WTC11 (cell line): ENCODE measurements around the gene NUDT14. TPM values are rescaled to one million over a fixed set of nuclear protein-coding genes. Genes with fewer than 3 reads are reported as not detected.

Source experiments
- ATAC-seq: fragments of 200-7000 bp; cut with Tn5 transposase; 2 replicates; pipeline ENCODE4 v1.10.0; 2021; ENCODE audit warnings: mild to moderate bottlenecking, moderate library complexity
- CTCF ChIA-PET: fragments of 300-600 bp; sonication (Branson Sonifier 250); formaldehyde crosslinking; loops from one replicate; lab custom pipeline; 2021; ENCODE audit warnings: antibody characterized with exemption; lab: Charles Lee
- POLR2A ChIA-PET: fragments of 350-600 bp; sonication (Branson Sonifier 250); formaldehyde crosslinking; loops from one replicate; lab custom pipeline; 2021; ENCODE audit warnings: antibody characterized with exemption; lab: Charles Lee
- DNase-seq: peaks from one replicate; pipeline ENCODE4 v3.0.0; 2021; ENCODE audit warnings: low spot score
- H3K27ac Mint-ChIP-seq: 2 replicates; pipeline ENCODE4 v1.8.0; 2021; ENCODE audit warnings: mixed read lengths
- H3K27me3 Mint-ChIP-seq: 2 replicates; pipeline ENCODE4 v1.8.0; 2021; ENCODE audit warnings: low read depth, mild to moderate bottlenecking, moderate library complexity, mixed read lengths
- H3K36me3 Mint-ChIP-seq: 2 replicates; pipeline ENCODE4 v1.8.0; 2021; ENCODE audit warnings: mixed read lengths
- H3K4me1 Mint-ChIP-seq: 2 replicates; pipeline ENCODE4 v1.8.0; 2022; ENCODE audit warnings: mixed read lengths
- H3K4me3 Mint-ChIP-seq: 2 replicates; pipeline ENCODE4 v1.8.0; 2021; ENCODE audit warnings: mild to moderate bottlenecking, moderate library complexity, mixed read lengths
- H3K9me3 Mint-ChIP-seq: 2 replicates; pipeline ENCODE4 v1.8.0; 2021; ENCODE audit warnings: mixed read lengths
- ATF1 ChIP-seq: sonication (generic); formaldehyde crosslinking; IDR thresholded peaks from 2 replicates; pipeline ENCODE4 v1.8.1; 2023; ENCODE audit warnings: mild to moderate bottlenecking, moderate library complexity, missing genetic modification reagents
- JAZF1 ChIP-seq: fragments of 250-450 bp; sonication (Bioruptor Pico); IDR thresholded peaks from 2 replicates; pipeline ENCODE4 v1.9.0; 2021; ENCODE audit warnings: moderate library complexity, mild to moderate bottlenecking, inconsistent platforms
- MYBL2 ChIP-seq: sonication (generic); formaldehyde crosslinking; IDR thresholded peaks from 2 replicates; pipeline ENCODE4 v1.8.1; 2023; ENCODE audit warnings: mild to moderate bottlenecking, moderate library complexity, missing genetic modification reagents
- NFYB ChIP-seq: sonication (generic); formaldehyde crosslinking; conservative IDR thresholded peaks from 2 replicates; pipeline ENCODE4 v1.8.0; 2022; ENCODE audit warnings: low read depth, missing genetic modification reagents
- RELA ChIP-seq: sonication (generic); formaldehyde crosslinking; IDR thresholded peaks from 2 replicates; pipeline ENCODE4 v1.8.1; 2022; ENCODE audit warnings: missing genetic modification reagents, mild to moderate bottlenecking, borderline replicate concordance
- ZNF423 ChIP-seq: fragments of 250-450 bp; sonication (Bioruptor Pico); IDR thresholded peaks from 2 replicates; pipeline ENCODE4 v2.1.2; 2022; ENCODE audit warnings: mild to moderate bottlenecking, moderate library complexity
- ZNF671 ChIP-seq: fragments of 250-450 bp; sonication (Bioruptor Pico); IDR thresholded peaks from 2 replicates; pipeline ENCODE4 v1.8.0; 2021; ENCODE audit warnings: mild to moderate bottlenecking
- total RNA-seq: library from RNA; stranded (reverse); gene quantifications from 3 replicates; pipeline ENCODE4 v1.2.3, GENCODE V29; 2021
- TF ChIP-seq, protein P1 (sequence below): sonication (generic); formaldehyde crosslinking; IDR thresholded peaks from 2 replicates; pipeline ENCODE4 v1.8.0; 2022; ENCODE audit warnings: missing genetic modification reagents
- TF ChIP-seq, protein P2 (sequence below): sonication (generic); formaldehyde crosslinking; IDR thresholded peaks from 2 replicates; pipeline ENCODE4 v1.8.0; 2022; ENCODE audit warnings: mild to moderate bottlenecking, missing genetic modification reagents
- TF ChIP-seq, protein P3 (sequence below): sonication (generic); formaldehyde crosslinking; IDR thresholded peaks from 2 replicates; pipeline ENCODE4 v1.8.1; 2023; ENCODE audit warnings: mild to moderate bottlenecking, missing genetic modification reagents, borderline replicate concordance
- TF ChIP-seq, protein P4 (sequence below): sonication (generic); formaldehyde crosslinking; IDR thresholded peaks from 2 replicates; pipeline ENCODE4 v1.8.0; 2023; ENCODE audit warnings: mild to moderate bottlenecking, missing genetic modification reagents
- TF ChIP-seq, protein P5 (sequence below): sonication (generic); formaldehyde crosslinking; conservative IDR thresholded peaks from 2 replicates; pipeline ENCODE4 v1.8.1; 2022; ENCODE audit warnings: mild to moderate bottlenecking, missing genetic modification reagents
- TF ChIP-seq, protein P6 (sequence below): sonication (generic); formaldehyde crosslinking; IDR thresholded peaks from 2 replicates; pipeline ENCODE4 v1.8.1; 2022; ENCODE audit warnings: mild to moderate bottlenecking, missing genetic modification reagents, moderate library complexity, borderline replicate concordance
- TF ChIP-seq, protein P7 (sequence below): sonication (generic); formaldehyde crosslinking; IDR thresholded peaks from 2 replicates; pipeline ENCODE4 v1.8.1; 2023; ENCODE audit warnings: mild to moderate bottlenecking, missing genetic modification reagents

NUDT14 gene
- total RNA-seq, 1 experiment from 2014 or later: 35.4 TPM

DNA sequence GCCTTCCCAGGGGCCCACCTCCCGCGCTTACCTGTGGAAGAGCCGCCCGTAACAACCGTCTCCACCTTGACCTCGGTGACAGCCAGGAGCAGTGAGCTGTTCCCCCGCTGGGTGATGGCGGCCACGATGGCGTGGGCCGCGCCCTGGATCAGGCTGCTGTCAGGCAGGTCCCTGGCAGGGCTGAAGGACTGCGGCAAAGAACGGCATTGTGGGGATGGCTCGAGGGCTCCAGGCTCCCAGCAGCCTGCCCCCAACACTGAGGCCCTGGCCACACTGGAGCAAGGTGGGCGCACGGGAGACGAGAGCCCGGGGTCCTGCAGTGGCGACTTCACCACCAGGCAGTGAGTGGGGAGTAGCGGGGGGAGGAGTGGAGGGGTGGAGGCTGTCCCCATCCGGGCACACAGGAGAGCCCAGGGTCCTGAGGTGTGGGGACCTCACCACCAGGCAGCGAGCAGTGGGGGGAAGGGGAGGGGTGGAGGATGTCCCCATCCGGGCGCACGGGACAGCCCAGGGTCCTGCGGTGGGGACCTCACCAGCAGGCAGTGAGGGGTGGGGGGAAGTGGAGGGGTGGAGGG is 37.6 kb downstream of the NUDT14 start (continued):
- TF ChIP-seq ATF1 (CRISPR knock-in tag) (no peak), ZNF671 (no peak), RELA (CRISPR knock-in tag) (no peak), MYBL2 (CRISPR knock-in tag) (no peak), NFYB (no peak)
- TF ChIP-seq, protein P1, sequence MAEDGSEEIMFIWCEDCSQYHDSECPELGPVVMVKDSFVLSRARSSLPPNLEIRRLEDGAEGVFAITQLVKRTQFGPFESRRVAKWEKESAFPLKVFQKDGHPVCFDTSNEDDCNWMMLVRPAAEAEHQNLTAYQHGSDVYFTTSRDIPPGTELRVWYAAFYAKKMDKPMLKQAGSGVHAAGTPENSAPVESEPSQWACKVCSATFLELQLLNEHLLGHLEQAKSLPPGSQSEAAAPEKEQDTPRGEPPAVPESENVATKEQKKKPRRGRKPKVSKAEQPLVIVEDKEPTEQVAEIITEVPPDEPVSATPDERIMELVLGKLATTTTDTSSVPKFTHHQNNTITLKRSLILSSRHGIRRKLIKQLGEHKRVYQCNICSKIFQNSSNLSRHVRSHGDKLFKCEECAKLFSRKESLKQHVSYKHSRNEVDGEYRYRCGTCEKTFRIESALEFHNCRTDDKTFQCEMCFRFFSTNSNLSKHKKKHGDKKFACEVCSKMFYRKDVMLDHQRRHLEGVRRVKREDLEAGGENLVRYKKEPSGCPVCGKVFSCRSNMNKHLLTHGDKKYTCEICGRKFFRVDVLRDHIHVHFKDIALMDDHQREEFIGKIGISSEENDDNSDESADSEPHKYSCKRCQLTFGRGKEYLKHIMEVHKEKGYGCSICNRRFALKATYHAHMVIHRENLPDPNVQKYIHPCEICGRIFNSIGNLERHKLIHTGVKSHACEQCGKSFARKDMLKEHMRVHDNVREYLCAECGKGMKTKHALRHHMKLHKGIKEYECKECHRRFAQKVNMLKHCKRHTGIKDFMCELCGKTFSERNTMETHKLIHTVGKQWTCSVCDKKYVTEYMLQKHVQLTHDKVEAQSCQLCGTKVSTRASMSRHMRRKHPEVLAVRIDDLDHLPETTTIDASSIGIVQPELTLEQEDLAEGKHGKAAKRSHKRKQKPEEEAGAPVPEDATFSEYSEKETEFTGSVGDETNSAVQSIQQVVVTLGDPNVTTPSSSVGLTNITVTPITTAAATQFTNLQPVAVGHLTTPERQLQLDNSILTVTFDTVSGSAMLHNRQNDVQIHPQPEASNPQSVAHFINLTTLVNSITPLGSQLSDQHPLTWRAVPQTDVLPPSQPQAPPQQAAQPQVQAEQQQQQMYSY: no peak
- TF ChIP-seq, protein P2, sequence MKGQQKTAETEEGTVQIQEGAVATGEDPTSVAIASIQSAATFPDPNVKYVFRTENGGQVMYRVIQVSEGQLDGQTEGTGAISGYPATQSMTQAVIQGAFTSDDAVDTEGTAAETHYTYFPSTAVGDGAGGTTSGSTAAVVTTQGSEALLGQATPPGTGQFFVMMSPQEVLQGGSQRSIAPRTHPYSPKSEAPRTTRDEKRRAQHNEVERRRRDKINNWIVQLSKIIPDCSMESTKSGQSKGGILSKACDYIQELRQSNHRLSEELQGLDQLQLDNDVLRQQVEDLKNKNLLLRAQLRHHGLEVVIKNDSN: no peak

DNA sequence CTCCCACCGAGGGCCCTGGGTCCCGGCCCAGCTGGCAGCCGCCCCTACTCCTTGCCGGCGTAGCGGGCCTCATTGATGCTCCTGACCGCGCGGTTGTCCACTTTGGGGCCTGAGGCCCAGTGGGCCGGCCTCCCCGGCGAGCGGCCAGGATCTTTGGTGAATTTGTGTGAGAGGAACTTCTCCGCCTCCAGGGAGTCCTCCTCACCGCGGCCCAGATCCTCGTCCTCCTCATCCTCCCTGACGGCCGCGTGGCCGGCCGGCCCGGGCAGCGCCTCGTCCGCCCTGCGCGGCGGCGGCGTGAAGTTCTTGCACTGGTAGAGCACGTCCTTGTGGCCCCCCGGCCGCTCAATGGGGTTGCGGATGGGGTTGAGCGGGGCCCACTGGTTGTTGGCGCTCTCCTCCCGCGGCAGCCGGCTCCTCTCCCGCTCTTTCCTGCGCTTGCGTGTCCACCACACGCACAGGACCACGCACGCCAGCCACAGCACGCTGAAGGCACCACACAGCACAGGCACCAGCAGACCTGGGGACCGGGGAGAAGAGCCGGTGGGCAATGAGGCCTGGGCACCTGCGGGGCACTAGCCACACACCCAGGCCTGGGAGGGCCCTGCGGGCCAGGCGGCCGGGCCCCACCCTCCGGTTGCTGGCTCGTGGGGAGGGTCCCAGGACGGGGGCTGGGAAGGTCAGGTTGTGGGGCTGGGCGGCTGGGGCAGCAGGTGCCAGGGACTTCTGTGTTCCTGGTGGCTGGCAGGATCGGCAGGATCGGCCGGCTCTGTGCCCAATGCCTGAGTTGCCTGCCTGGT is 38.3 kb downstream of the NUDT14 start:
- DNase-seq: peak; percentile 8
- no peak overlapping the region for H3K27ac Mint-ChIP-seq
- no peaks in the 10 kb centered on the region for H3K27me3 Mint-ChIP-seq
- H3K36me3 Mint-ChIP-seq: peaks cover 21% of the 10 kb centered on the region
- CTCF ChIA-PET: no interaction called here
- H3K9me3 Mint-ChIP-seq: peaks cover 11% of the 10 kb centered on the region
- H3K4me1 Mint-ChIP-seq: no peaks in the 10 kb centered on the region
- POLR2A ChIA-PET: no interaction called here
- no peak overlapping the region for H3K4me3 Mint-ChIP-seq
- TF ChIP-seq, protein P3, sequence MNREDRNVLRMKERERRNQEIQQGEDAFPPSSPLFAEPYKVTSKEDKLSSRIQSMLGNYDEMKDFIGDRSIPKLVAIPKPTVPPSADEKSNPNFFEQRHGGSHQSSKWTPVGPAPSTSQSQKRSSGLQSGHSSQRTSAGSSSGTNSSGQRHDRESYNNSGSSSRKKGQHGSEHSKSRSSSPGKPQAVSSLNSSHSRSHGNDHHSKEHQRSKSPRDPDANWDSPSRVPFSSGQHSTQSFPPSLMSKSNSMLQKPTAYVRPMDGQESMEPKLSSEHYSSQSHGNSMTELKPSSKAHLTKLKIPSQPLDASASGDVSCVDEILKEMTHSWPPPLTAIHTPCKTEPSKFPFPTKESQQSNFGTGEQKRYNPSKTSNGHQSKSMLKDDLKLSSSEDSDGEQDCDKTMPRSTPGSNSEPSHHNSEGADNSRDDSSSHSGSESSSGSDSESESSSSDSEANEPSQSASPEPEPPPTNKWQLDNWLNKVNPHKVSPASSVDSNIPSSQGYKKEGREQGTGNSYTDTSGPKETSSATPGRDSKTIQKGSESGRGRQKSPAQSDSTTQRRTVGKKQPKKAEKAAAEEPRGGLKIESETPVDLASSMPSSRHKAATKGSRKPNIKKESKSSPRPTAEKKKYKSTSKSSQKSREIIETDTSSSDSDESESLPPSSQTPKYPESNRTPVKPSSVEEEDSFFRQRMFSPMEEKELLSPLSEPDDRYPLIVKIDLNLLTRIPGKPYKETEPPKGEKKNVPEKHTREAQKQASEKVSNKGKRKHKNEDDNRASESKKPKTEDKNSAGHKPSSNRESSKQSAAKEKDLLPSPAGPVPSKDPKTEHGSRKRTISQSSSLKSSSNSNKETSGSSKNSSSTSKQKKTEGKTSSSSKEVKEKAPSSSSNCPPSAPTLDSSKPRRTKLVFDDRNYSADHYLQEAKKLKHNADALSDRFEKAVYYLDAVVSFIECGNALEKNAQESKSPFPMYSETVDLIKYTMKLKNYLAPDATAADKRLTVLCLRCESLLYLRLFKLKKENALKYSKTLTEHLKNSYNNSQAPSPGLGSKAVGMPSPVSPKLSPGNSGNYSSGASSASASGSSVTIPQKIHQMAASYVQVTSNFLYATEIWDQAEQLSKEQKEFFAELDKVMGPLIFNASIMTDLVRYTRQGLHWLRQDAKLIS: no peak
- TF ChIP-seq, protein P4, sequence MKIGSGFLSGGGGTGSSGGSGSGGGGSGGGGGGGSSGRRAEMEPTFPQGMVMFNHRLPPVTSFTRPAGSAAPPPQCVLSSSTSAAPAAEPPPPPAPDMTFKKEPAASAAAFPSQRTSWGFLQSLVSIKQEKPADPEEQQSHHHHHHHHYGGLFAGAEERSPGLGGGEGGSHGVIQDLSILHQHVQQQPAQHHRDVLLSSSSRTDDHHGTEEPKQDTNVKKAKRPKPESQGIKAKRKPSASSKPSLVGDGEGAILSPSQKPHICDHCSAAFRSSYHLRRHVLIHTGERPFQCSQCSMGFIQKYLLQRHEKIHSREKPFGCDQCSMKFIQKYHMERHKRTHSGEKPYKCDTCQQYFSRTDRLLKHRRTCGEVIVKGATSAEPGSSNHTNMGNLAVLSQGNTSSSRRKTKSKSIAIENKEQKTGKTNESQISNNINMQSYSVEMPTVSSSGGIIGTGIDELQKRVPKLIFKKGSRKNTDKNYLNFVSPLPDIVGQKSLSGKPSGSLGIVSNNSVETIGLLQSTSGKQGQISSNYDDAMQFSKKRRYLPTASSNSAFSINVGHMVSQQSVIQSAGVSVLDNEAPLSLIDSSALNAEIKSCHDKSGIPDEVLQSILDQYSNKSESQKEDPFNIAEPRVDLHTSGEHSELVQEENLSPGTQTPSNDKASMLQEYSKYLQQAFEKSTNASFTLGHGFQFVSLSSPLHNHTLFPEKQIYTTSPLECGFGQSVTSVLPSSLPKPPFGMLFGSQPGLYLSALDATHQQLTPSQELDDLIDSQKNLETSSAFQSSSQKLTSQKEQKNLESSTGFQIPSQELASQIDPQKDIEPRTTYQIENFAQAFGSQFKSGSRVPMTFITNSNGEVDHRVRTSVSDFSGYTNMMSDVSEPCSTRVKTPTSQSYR (CRISPR knock-in tag): no peak
- TF ChIP-seq JAZF1 (CRISPR knock-in tag) (no peak), ZNF423 (CRISPR knock-in tag) (no peak)
- TF ChIP-seq, protein P5, sequence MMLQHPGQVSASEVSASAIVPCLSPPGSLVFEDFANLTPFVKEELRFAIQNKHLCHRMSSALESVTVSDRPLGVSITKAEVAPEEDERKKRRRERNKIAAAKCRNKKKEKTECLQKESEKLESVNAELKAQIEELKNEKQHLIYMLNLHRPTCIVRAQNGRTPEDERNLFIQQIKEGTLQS (CRISPR knock-in tag): no peak
- TF ChIP-seq, protein P6, sequence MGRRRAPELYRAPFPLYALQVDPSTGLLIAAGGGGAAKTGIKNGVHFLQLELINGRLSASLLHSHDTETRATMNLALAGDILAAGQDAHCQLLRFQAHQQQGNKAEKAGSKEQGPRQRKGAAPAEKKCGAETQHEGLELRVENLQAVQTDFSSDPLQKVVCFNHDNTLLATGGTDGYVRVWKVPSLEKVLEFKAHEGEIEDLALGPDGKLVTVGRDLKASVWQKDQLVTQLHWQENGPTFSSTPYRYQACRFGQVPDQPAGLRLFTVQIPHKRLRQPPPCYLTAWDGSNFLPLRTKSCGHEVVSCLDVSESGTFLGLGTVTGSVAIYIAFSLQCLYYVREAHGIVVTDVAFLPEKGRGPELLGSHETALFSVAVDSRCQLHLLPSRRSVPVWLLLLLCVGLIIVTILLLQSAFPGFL (CRISPR knock-in tag): no peak
- TF ChIP-seq, protein P7, sequence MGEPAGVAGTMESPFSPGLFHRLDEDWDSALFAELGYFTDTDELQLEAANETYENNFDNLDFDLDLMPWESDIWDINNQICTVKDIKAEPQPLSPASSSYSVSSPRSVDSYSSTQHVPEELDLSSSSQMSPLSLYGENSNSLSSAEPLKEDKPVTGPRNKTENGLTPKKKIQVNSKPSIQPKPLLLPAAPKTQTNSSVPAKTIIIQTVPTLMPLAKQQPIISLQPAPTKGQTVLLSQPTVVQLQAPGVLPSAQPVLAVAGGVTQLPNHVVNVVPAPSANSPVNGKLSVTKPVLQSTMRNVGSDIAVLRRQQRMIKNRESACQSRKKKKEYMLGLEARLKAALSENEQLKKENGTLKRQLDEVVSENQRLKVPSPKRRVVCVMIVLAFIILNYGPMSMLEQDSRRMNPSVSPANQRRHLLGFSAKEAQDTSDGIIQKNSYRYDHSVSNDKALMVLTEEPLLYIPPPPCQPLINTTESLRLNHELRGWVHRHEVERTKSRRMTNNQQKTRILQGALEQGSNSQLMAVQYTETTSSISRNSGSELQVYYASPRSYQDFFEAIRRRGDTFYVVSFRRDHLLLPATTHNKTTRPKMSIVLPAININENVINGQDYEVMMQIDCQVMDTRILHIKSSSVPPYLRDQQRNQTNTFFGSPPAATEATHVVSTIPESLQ: no peak
- TF ChIP-seq, all 79 proteins: peak for 0
- no peak for ATAC-seq
